Stimulated activated CD4-positive, alpha-beta T cell treated with anti-CD3 and anti-CD28 coated beads, Interleukin-1b, Interleukin-23, amount 100 ng/mL, for 4 hours (primary cell): Measurements from ENCODE around the gene S1PR4.
"Not testable (repeated sequence)": the region's sequence is repeated elsewhere in the genome, so short reads cannot be mapped to it uniquely, and the experiment has no call there.

ENCODE experiments used
- DNase-seq, 2 donors: peaks; one replicate each; pipeline ENCODE4 v3.0.0-alpha.2; 2020; ENCODE audit warnings: low read depth in 2 of 2

S1PR4 gene

GRCh38 chr19:3220576-3220975, 42.0 kb downstream of the S1PR4 start:
- DNase-seq = no peak

GRCh38 chr19:3221576-3221975, 43.0 kb downstream of the S1PR4 start:
- not testable (repeated sequence) for DNase-seq

DNA sequence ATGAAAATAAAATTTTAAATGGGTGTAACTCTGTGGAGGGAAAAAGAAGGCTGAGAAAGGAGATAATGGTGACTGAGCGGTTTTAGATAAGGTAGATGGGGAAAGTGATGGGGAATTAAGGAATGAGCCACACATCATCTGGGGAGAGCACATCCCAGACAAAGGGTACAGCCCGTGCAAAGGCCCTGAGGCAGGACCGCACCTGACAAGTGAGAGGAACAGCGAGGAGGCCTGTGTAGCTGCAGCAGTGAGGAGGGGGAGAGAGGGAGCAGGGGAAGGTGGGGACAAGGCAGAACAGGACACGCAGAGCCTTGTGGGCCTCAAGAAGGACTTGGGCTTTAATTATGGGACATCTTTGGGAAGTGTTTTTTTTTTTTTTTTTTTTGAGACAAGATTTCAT, 44.1 kb downstream of the S1PR4 start:
- DNase-seq = no peak

DNA sequence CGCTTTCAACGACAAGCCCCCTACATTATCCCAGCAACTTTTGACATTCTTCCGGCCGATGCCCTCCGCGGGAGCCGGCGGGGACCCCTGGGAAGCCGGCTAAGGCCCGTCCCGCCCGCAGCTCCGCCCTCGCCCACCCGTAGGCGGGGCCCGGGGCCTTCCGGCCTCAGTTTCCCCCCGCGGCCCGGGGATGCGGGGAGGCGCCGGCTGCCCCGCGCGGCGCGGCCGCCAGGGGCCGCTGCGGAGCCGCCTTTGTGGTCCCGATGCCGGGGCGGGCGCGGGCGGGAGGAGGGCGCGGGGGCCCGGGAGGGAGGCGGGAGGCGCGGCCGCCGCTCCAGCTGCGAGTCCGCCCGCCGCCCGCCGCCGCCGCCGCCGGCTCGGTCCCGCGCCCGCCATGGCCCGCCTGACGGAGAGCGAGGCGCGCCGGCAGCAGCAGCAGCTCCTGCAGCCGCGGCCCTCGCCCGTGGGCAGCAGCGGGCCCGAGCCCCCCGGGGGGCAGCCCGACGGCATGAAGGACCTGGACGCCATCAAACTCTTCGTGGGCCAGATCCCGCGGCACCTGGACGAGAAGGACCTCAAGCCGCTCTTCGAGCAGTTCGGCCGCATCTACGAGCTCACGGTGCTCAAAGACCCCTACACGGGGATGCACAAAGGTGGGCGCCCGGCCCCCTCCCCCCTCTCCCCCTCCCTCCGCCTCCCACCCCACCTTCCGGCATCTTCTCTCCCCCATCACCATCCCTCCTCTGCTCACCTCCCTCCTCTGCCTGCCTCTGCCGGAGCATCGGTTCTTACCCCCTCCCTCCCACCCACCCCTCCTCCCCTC, 46.0 kb downstream of the S1PR4 start, which contains the start of gene CELF5:
TSS of gene CELF5 (plus strand) at position 316 of the 823 bp plus-strand sequence. CDS start at position 395, 79 bp downstream.
- peak; percentile 49 to 65 for DNase-seq

- no peak for DNase-seq
Observed at GRCh38 chr19:3225169-3225485, 46.6 kb downstream of the S1PR4 start.

DNA sequence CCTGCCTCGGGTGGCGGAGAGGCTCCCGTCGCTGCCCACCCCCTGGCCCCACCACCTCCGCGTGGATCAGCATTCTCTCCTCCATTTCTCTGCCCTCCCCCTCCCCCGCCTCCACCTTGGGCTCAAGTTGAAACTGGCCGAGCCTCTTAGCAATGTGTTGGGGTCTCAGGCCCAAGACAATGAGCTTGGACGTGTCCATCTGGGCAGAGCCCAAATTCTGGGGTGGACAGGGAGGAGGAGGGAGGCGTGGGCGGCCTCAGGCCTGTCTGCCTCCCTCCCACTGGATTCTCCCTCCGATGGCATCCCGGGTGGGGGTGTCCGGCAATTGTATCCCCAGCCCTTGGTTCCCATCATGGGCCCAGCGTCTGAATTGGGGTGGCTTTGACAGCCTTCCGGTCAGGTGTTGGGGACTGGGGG, 47.1 kb downstream of the S1PR4 start:
- DNase-seq = no peak

DNA sequence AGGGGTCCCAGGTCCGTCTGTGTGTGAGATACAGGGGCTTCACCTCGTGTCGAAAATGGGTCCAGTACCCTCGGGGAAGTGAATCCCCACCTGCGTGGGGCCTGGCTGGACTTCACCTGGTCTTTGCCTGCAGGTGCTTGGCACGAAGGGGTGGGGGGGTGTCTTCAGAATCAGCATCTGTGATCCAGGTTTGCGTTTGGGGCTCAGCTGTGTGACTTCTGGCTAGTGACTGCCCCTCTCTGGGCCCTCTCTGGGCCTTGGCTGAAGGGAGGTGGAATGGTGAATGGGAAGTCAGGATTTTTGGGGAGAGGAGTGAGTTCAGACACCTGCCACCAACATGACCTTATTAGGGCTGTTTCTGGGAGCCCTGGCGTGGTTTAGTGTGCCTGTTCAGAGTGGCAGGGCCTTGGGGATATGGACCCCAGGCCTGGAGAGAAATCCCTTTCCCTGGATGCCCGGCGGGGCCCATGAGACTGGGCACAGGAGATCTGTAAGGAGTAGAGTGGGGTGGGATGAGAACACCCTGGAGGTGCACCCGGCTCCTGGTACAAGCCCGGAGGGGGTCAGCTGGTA, 48.6 kb downstream of the S1PR4 start:
- no peak for DNase-seq

DNA sequence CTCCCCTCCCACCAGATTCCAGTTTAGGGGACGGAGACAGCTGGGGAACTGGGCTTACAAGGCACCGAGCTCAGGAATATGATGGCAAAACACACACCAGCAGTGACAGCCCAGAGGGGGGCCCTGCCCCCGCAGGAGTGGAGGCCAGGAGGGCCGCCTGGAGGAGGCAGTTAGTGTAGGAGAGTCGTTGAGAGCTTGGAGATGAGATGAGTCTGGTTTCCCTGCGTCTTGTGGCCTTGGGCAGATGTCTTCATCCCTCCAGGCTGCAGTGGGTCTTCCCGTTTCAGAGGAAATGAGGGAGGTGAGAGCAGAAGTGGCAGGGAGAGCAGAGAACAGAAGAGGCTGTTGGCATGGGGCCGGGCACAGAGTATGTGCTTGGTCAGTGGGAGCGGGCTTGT, 50.8 kb downstream of the S1PR4 start:
- DNase-seq = no peak
